Caco-2 (cell line): ENCODE results near the gene CFAP46. TPM values are rescaled to one million over a fixed set of nuclear protein-coding genes. Genes with fewer than 3 reads are reported as not detected.

ENCODE experiments used
- BruUV-seq: library from RNA; stranded (reverse); fragments of 400-500 nt; replicated peaks from 2 replicates; lab custom pipeline; 2021; lab: Mats Ljungman, UMichigan
- CTCF ChIA-PET: fragments of 300-600 bp; sonication (Branson Sonifier 250); formaldehyde crosslinking; loops from one replicate; lab custom pipeline; 2022; ENCODE audit warnings: antibody characterized with exemption; lab: Charles Lee
- POLR2A ChIA-PET: fragments of 300-600 bp; sonication (Branson Sonifier 250); formaldehyde crosslinking; loops from one replicate; lab custom pipeline; 2022; ENCODE audit warnings: antibody characterized with exemption; lab: Charles Lee
- DNase-seq, 2 experiments: peaks; one replicate each; pipeline versions ENCODE4 v3.0.0 to v3.0.0-alpha.2; 2020 to 2022
- H3K27me3 ChIP-seq: replicated peaks from 2 replicates; pipeline ENCODE4 v1.6.0; 2011; ENCODE audit warnings: low read length; ENCODE audit not compliant: control insufficient read depth, insufficient read depth
- H3K36me3 ChIP-seq: 2 replicates; pipeline ENCODE4 v1.5.1; 2011; ENCODE audit warnings: low read length; ENCODE audit not compliant: control insufficient read depth, insufficient read depth
- H3K4me1 ChIP-seq: fragments of 250-450 bp; sonication (Bioruptor Pico); 2 replicates; pipeline ENCODE4 v1.5.1; 2020; ENCODE audit warnings: mild to moderate bottlenecking
- H3K4me3 ChIP-seq: 2 replicates; pipeline ENCODE4 v1.5.1; 2011; ENCODE audit warnings: low read depth, mild to moderate bottlenecking, control low read depth, low read length
- H3K9me3 ChIP-seq: fragments of 250-450 bp; sonication (Bioruptor Pico); 2 replicates; pipeline ENCODE4 v1.5.1; 2020; ENCODE audit warnings: mild to moderate bottlenecking, moderate library complexity
- H3K27ac Mint-ChIP-seq: one replicate; pipeline ENCODE4 v1.8.0; 2022; ENCODE audit warnings: mixed read lengths; ENCODE audit not compliant: unreplicated experiment
- H3K27me3 Mint-ChIP-seq: one replicate; pipeline ENCODE4 v1.8.0; 2022; ENCODE audit warnings: mixed read lengths; ENCODE audit not compliant: insufficient read depth, unreplicated experiment
- H3K36me3 Mint-ChIP-seq: one replicate; pipeline ENCODE4 v1.8.0; 2022; ENCODE audit warnings: mild to moderate bottlenecking, mixed read lengths; ENCODE audit not compliant: insufficient read depth, unreplicated experiment
- H3K4me1 Mint-ChIP-seq: one replicate; pipeline ENCODE4 v1.8.0; 2022; ENCODE audit warnings: low read depth, mixed read lengths; ENCODE audit not compliant: unreplicated experiment
- H3K4me3 Mint-ChIP-seq: one replicate; pipeline ENCODE4 v1.8.0; 2022; ENCODE audit warnings: mild to moderate bottlenecking, moderate library complexity, mixed read lengths; ENCODE audit not compliant: unreplicated experiment
- H3K9me3 Mint-ChIP-seq: one replicate; pipeline ENCODE4 v1.8.0; 2022; ENCODE audit warnings: mixed read lengths; ENCODE audit not compliant: unreplicated experiment
- intact Hi-C: fragments of 100-400 bp; cut with micrococcal nuclease; formaldehyde crosslinking; loops from one replicate; pipeline ENCODE4 v1.10.0; 2022; ENCODE audit not compliant: unreplicated experiment
- total RNA-seq: library from RNA; stranded (reverse); gene quantifications from 2 replicates; pipeline ENCODE4 v1.2.3, GENCODE V29; 2022
- TF ChIP-seq, protein P1 (sequence below), 2 experiments: fragments of 200-600 bp in 1 of 2; IDR thresholded peaks; 1 replicate in 1 of 2; 2 replicates in 1 of 2; pipeline versions ENCODE4 v1.5.1 to v1.8.0; 2011 to 2022; ENCODE audit warnings: antibody characterized with exemption in 1 of 2, control low read depth in 1 of 2, inconsistent platforms in 1 of 2, low read depth in 1 of 2, low read length in 1 of 2, mild to moderate bottlenecking in 1 of 2, moderate library complexity in 1 of 2; ENCODE audit not compliant: insufficient read depth in 1 of 2, severe bottlenecking in 1 of 2, unreplicated experiment in 1 of 2

Gene CFAP46
- total RNA-seq, 1 experiment from 2014 or later = not detected

DNA sequence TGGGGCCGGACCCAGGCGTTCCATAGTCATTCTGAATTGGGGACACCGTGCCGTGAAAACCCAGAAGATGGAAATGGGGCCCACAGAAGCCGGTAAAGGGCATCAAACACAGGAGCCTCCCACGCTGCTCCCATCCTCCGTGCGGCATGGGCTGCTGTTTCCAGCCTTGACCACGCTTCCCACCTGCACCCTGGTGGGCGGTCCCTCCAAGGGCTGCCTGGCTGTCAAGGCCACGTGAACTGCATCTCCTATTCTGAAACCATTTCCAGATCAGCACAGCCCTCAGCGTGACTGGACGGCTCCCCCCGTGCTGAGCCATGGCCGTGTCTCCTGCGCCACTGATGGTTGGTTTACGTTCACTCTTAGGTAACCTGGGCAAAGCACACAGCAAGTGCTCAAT is 14.1 kb downstream of the CFAP46 start:
- peaks cover 1% of the 10 kb centered on the region for H3K27me3 ChIP-seq
- POLR2A ChIA-PET = no interaction called here
- TF ChIP-seq, protein P1, sequence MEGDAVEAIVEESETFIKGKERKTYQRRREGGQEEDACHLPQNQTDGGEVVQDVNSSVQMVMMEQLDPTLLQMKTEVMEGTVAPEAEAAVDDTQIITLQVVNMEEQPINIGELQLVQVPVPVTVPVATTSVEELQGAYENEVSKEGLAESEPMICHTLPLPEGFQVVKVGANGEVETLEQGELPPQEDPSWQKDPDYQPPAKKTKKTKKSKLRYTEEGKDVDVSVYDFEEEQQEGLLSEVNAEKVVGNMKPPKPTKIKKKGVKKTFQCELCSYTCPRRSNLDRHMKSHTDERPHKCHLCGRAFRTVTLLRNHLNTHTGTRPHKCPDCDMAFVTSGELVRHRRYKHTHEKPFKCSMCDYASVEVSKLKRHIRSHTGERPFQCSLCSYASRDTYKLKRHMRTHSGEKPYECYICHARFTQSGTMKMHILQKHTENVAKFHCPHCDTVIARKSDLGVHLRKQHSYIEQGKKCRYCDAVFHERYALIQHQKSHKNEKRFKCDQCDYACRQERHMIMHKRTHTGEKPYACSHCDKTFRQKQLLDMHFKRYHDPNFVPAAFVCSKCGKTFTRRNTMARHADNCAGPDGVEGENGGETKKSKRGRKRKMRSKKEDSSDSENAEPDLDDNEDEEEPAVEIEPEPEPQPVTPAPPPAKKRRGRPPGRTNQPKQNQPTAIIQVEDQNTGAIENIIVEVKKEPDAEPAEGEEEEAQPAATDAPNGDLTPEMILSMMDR (IDR thresholded peaks at IDR 0.05; ENCODE audit: insufficient read depth in 1 of 2, low read depth in 1 of 2, low read length in 1 of 2, severe bottlenecking in 1 of 2, unreplicated experiment in 1 of 2) = no peak

DNA sequence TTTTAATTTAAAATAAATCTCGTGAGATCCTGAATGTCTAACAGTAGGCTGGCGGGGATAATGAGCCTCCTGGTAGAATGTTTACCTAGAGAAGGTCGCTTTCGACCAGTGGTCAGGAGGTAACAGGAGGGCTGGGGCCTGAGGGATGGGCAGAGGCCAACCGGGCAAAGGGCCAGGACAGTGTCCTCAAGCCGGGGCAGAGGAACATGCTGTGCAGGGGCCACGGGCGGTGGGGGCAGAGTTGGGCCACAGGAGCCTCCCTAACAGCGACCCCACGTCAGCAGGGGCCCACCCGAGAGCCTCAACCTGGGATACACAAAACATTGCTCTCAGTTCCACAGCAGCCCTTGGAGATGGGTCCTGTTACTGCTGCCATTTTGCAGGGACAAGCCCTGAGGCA is 14.5 kb downstream of the CFAP46 start:
- Mint-ChIP-seq H3K36me3 (no peaks in the 10 kb centered on the region), H3K27me3 (peaks cover 13% of the 10 kb centered on the region), H3K4me3 (no peak overlapping the region), H3K4me1 (no peaks in the 10 kb centered on the region), H3K27ac (no peak overlapping the region), H3K9me3 (no peaks in the 10 kb centered on the region)
- H3K4me1 ChIP-seq = no peaks in the 10 kb centered on the region
- intact Hi-C loops = no loop called here
- no peaks in the 10 kb centered on the region for H3K9me3 ChIP-seq
- ChIA-PET POLR2A (no interaction called here), CTCF (no interaction called here)
- peaks cover 1% of the 10 kb centered on the region for H3K27me3 ChIP-seq
- H3K4me3 ChIP-seq = no peak overlapping the region
- no TSS peak for BruUV-seq
- TF ChIP-seq, protein P1 (IDR thresholded peaks at IDR 0.05; ENCODE audit: insufficient read depth in 1 of 2, low read depth in 1 of 2, low read length in 1 of 2, severe bottlenecking in 1 of 2, unreplicated experiment in 1 of 2) = no peak
- no peaks in the 10 kb centered on the region for H3K36me3 ChIP-seq
- no peak for DNase-seq

More for the DNA sequence above, 14.1 kb downstream of the CFAP46 start:
- Mint-ChIP-seq H3K4me3 (no peak overlapping the region), H3K9me3 (no peaks in the 10 kb centered on the region), H3K27ac (no peak overlapping the region), H3K36me3 (no peaks in the 10 kb centered on the region), H3K27me3 (peaks cover 13% of the 10 kb centered on the region), H3K4me1 (no peaks in the 10 kb centered on the region)
- intact Hi-C loops = no loop called here
- CTCF ChIA-PET = no interaction called here
- H3K4me3 ChIP-seq = no peak overlapping the region
- no peaks in the 10 kb centered on the region for H3K4me1 ChIP-seq
- no peaks in the 10 kb centered on the region for H3K36me3 ChIP-seq
- no peaks in the 10 kb centered on the region for H3K9me3 ChIP-seq
- DNase-seq = no peak
- no TSS peak for BruUV-seq

DNA sequence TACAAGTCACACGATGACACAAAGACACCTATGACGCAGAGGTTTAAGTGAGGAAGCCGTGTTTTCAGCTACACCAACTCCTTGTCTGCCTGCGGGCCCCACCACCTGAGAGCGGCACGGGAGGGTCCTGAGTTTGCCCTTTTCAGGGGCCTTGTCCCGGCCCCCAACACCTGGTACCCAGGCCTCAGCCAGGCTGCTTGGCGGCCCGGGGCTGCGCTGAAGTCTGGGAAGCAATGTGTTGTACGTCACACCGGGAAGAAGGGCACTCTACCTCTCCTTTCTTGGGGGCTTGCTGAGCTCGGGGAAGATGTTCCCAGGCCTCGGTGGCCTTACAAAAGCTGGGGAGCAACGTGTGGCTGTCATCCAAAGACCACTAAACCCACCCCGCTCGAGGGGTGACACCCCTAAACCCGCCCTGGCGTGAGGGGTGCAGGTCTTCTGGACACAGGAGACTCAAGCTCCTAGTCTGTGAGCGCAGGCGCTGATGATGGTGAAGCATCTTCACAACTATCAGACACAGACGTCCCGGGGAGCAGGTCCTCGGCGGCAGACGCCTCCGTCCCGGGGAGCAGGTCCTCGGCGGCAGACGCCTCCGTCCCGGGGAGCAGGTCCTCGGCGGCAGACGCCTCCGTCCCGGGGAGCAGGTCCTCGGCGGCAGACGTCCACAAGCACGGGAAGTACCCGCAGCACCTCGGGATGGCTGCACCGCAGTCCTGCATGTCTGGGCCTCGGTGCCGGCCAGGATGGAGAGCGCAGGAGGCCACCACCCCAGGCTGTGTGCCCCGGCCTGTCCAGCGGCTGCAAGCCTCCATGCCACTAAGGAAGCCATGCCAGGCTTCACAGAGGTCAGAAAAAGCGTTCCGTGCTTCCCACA is 15.4 kb downstream of the CFAP46 start:
- H3K27me3 Mint-ChIP-seq = peaks cover 13% of the 10 kb centered on the region
- TF ChIP-seq, protein P1 (IDR thresholded peaks at IDR 0.05; ENCODE audit: insufficient read depth in 1 of 2, low read depth in 1 of 2, low read length in 1 of 2, severe bottlenecking in 1 of 2, unreplicated experiment in 1 of 2) = no peak
- no peaks in the 10 kb centered on the region for H3K9me3 Mint-ChIP-seq
- H3K4me1 Mint-ChIP-seq = no peaks in the 10 kb centered on the region
- intact Hi-C loops = no loop called here
- Histone ChIP-seq H3K4me1 (no peaks in the 10 kb centered on the region), H3K9me3 (no peaks in the 10 kb centered on the region), H3K36me3 (no peaks in the 10 kb centered on the region), H3K4me3 (no peak overlapping the region), H3K27me3 (peaks cover 1% of the 10 kb centered on the region)
- BruUV-seq = no TSS peak
- no peak overlapping the region for H3K4me3 Mint-ChIP-seq
- no peak overlapping the region for H3K27ac Mint-ChIP-seq
- no peaks in the 10 kb centered on the region for H3K36me3 Mint-ChIP-seq
- POLR2A ChIA-PET = no interaction called here
- CTCF ChIA-PET = no interaction called here
- DNase-seq = no peak
